Neural cell (in vitro differentiated cells): ENCODE data around the gene TMEM116. TPM values are rescaled to one million over a fixed set of nuclear protein-coding genes. Genes with fewer than 3 reads are reported as not detected.
"Not testable (repeated sequence)": the region's sequence is repeated elsewhere in the genome, so short reads cannot be mapped to it uniquely, and the experiment has no call there.

ENCODE experiments used
- H2AFZ ChIP-seq: fragments of 200-600, 300-800 bp; sonication (generic), shearing (Covaris generic); 2 replicates; pipeline ENCODE4 v1.6.0; 2014; ENCODE audit warnings: low read depth, mild to moderate bottlenecking, antibody characterized with exemption, low read length, moderate library complexity
- H3F3A ChIP-seq: fragments of 200-600 bp; shearing (Covaris generic); 2 replicates; pipeline ENCODE4 v1.6.1; 2016; ENCODE audit warnings: mild to moderate bottlenecking, moderate library complexity, mixed read lengths, antibody characterized with exemption, low read length; ENCODE audit not compliant: insufficient read depth, poor library complexity, severe bottlenecking
- H3K27ac ChIP-seq: fragments of 200-600, 300-800 bp; sonication (generic), shearing (Covaris generic); 2 replicates; pipeline ENCODE4 v1.5.1; 2014; ENCODE audit warnings: mild to moderate bottlenecking, low read length, moderate library complexity
- H3K27me3 ChIP-seq: fragments of 300-800, 200-600 bp; sonication (generic), shearing (Covaris generic); 2 replicates; pipeline ENCODE4 v1.6.0; 2014; ENCODE audit warnings: mild to moderate bottlenecking, low read depth, low read length, moderate library complexity; ENCODE audit not compliant: insufficient read depth
- H3K36me3 ChIP-seq: fragments of 300-800, 200-600 bp; sonication (generic), shearing (Covaris generic); 2 replicates; pipeline ENCODE4 v1.5.1; 2014; ENCODE audit warnings: mild to moderate bottlenecking, antibody characterized with exemption, low read length, moderate library complexity; ENCODE audit not compliant: insufficient read depth
- H3K4me2 ChIP-seq: fragments of 300-800, 200-600 bp; sonication (generic), shearing (Covaris generic); 2 replicates; pipeline ENCODE4 v1.6.0; 2014; ENCODE audit warnings: mild to moderate bottlenecking, low read length
- H3K4me3 ChIP-seq: fragments of 300-800, 200-600 bp; sonication (generic), shearing (Covaris generic); 2 replicates; pipeline ENCODE4 v1.5.1; 2014; ENCODE audit warnings: mild to moderate bottlenecking, low read length, moderate library complexity
- H3K79me2 ChIP-seq: fragments of 200-600 bp; shearing (Covaris generic); replicated peaks from 2 replicates; pipeline ENCODE4 v1.6.0; 2014; ENCODE audit warnings: mild to moderate bottlenecking, low read length, moderate library complexity; ENCODE audit not compliant: insufficient read depth
- H3K9ac ChIP-seq: fragments of 300-800, 200-600 bp; sonication (generic), shearing (Covaris generic); 2 replicates; pipeline ENCODE4 v1.6.1; 2016; ENCODE audit warnings: mild to moderate bottlenecking, low read length, mixed read lengths
- H3K9me2 ChIP-seq: fragments of 200-600 bp; shearing (Covaris generic); 2 replicates; pipeline ENCODE4 v1.6.1; 2016; ENCODE audit warnings: mild to moderate bottlenecking, low read length, mixed read lengths; ENCODE audit not compliant: insufficient read depth
- H3K9me3 ChIP-seq: fragments of 200-600, 300-800 bp; sonication (generic), shearing (Covaris generic); 2 replicates; pipeline ENCODE4 v1.6.1; 2016; ENCODE audit warnings: mild to moderate bottlenecking, mixed run types, low read length, moderate library complexity, mixed read lengths
- H4K20me1 ChIP-seq: fragments of 200-600 bp; shearing (Covaris generic); 2 replicates; pipeline ENCODE4 v1.6.1; 2016; ENCODE audit warnings: mild to moderate bottlenecking, mixed run types; ENCODE audit not compliant: insufficient read depth
- EP300 ChIP-seq: fragments of 450-650 bp; conservative IDR thresholded peaks from 2 replicates; pipeline ENCODE4 v1.6.1; 2014; ENCODE audit warnings: antibody characterized with exemption, mild to moderate bottlenecking, moderate library complexity; ENCODE audit not compliant: poor library complexity, severe bottlenecking
- EZH2 ChIP-seq: fragments of 200-600, 300-800 bp; shearing (Covaris generic), sonication (generic); IDR thresholded peaks from 2 replicates; pipeline ENCODE4 v1.6.1; 2014; ENCODE audit warnings: antibody characterized with exemption, low read length, borderline replicate concordance, mild to moderate bottlenecking; ENCODE audit not compliant: insufficient read depth, poor library complexity, severe bottlenecking
- MXI1 ChIP-seq: fragments of 450-650 bp; conservative IDR thresholded peaks from 2 replicates; pipeline ENCODE4 v1.6.1; 2014; ENCODE audit warnings: antibody characterized with exemption, mild to moderate bottlenecking; ENCODE audit not compliant: poor library complexity, severe bottlenecking
- POLR2AphosphoS5 ChIP-seq: IDR thresholded peaks from 2 replicates; pipeline ENCODE4 v1.6.1; 2012
- RAD21 ChIP-seq: fragments of 450-650 bp; conservative IDR thresholded peaks from 2 replicates; pipeline ENCODE4 v1.6.1; 2014; ENCODE audit warnings: antibody characterized with exemption, mild to moderate bottlenecking, moderate library complexity
- SMC3 ChIP-seq: fragments of 450-650 bp; conservative IDR thresholded peaks from 2 replicates; pipeline ENCODE4 v1.6.1; 2014; ENCODE audit warnings: antibody characterized with exemption, mild to moderate bottlenecking, moderate library complexity; ENCODE audit not compliant: poor library complexity
- TAF1 ChIP-seq: IDR thresholded peaks from 2 replicates; pipeline ENCODE4 v1.6.1; 2012; ENCODE audit warnings: low read depth
- polyA plus RNA-seq: library from polyadenylated mRNA; depleted of rRNA; stranded (reverse); fragments of >200 nt; gene quantifications from 2 replicates; pipeline ENCODE4 v1.2.3, GENCODE V29; 2014
- TF ChIP-seq, protein P1 (sequence below): fragments of 450-650 bp; IDR thresholded peaks from 2 replicates; pipeline ENCODE4 v1.5.1; 2014; ENCODE audit warnings: antibody characterized with exemption, mild to moderate bottlenecking, moderate library complexity; ENCODE audit not compliant: poor library complexity, severe bottlenecking
- TF ChIP-seq, protein P2 (sequence below): IDR thresholded peaks from 2 replicates; pipeline ENCODE4 v1.6.1; 2012; ENCODE audit warnings: borderline replicate concordance

The TMEM116 gene
- polyA plus RNA-seq, 1 donor from 2014 or later: 15.4 TPM

DNA sequence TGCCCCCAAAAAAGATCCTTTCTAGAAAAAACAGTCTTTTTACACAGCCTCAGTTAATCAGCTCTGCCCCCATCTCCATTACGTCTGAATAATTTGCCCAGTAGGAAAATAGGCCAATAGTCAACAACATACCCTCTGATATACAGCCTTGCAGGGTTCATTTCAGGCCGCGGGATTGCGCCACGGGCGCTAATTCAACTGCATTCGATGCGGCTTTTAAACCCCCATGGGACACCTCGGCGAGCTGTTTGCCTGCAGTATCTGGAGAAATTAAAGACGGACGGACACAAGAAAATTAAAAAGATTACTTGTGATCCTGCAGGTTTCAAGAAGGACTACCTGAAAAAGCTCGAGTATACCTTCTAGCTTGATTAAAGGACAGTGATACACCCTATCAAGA, 36.4 kb upstream of the TMEM116 start:
- Histone ChIP-seq H3K9ac (no peak overlapping the region), H3K4me2 (no peak overlapping the region), H3K79me2 (no peaks in the 10 kb centered on the region), H3K4me3 (no peak overlapping the region), H2AFZ (no peak overlapping the region), H3K27ac (no peak overlapping the region), H3K36me3 (no peaks in the 10 kb centered on the region), H3F3A (no peaks in the 10 kb centered on the region), H3K27me3 (no peaks in the 10 kb centered on the region), H4K20me1 (no peaks in the 10 kb centered on the region), H3K9me3 (no peaks in the 10 kb centered on the region), H3K9me2 (no peaks in the 10 kb centered on the region)
- TF ChIP-seq, protein P1, sequence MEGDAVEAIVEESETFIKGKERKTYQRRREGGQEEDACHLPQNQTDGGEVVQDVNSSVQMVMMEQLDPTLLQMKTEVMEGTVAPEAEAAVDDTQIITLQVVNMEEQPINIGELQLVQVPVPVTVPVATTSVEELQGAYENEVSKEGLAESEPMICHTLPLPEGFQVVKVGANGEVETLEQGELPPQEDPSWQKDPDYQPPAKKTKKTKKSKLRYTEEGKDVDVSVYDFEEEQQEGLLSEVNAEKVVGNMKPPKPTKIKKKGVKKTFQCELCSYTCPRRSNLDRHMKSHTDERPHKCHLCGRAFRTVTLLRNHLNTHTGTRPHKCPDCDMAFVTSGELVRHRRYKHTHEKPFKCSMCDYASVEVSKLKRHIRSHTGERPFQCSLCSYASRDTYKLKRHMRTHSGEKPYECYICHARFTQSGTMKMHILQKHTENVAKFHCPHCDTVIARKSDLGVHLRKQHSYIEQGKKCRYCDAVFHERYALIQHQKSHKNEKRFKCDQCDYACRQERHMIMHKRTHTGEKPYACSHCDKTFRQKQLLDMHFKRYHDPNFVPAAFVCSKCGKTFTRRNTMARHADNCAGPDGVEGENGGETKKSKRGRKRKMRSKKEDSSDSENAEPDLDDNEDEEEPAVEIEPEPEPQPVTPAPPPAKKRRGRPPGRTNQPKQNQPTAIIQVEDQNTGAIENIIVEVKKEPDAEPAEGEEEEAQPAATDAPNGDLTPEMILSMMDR: no peak
- TF ChIP-seq, protein P2, sequence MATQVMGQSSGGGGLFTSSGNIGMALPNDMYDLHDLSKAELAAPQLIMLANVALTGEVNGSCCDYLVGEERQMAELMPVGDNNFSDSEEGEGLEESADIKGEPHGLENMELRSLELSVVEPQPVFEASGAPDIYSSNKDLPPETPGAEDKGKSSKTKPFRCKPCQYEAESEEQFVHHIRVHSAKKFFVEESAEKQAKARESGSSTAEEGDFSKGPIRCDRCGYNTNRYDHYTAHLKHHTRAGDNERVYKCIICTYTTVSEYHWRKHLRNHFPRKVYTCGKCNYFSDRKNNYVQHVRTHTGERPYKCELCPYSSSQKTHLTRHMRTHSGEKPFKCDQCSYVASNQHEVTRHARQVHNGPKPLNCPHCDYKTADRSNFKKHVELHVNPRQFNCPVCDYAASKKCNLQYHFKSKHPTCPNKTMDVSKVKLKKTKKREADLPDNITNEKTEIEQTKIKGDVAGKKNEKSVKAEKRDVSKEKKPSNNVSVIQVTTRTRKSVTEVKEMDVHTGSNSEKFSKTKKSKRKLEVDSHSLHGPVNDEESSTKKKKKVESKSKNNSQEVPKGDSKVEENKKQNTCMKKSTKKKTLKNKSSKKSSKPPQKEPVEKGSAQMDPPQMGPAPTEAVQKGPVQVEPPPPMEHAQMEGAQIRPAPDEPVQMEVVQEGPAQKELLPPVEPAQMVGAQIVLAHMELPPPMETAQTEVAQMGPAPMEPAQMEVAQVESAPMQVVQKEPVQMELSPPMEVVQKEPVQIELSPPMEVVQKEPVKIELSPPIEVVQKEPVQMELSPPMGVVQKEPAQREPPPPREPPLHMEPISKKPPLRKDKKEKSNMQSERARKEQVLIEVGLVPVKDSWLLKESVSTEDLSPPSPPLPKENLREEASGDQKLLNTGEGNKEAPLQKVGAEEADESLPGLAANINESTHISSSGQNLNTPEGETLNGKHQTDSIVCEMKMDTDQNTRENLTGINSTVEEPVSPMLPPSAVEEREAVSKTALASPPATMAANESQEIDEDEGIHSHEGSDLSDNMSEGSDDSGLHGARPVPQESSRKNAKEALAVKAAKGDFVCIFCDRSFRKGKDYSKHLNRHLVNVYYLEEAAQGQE: no peak
- TF ChIP-seq EP300 (no peak), EZH2 (no peak), RAD21 (no peak), SMC3 (no peak), TAF1 (no peak), MXI1 (no peak), POLR2AphosphoS5 (no peak)

DNA sequence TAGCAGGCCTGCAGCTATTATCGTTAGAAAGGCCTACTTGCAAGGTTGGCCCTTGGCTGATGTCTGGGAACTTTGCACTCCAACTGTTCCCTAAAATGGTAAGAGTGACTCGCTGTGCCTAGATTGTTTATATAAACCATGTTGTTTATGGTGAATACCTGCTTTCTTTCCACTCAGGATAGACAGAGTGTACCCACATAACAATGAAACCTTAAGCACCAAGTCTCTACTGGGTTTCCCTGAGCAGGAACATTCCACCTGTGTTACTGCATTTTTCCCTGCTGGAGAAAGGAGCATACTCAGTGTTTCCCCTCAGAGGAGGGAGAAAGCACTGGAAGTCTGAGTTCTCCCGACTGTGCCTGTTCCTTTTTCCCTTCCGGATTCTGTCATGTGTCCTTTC, 33.0 kb upstream of the TMEM116 start:
- H3K9me3 ChIP-seq: no peaks in the 10 kb centered on the region
- H3K79me2 ChIP-seq: no peaks in the 10 kb centered on the region
- TF ChIP-seq POLR2AphosphoS5: no peak
- no peak for TF ChIP-seq SMC3
- no peak for TF ChIP-seq TAF1
- TF ChIP-seq EZH2: no peak
- TF ChIP-seq EP300: no peak
- no peak for TF ChIP-seq MXI1
- TF ChIP-seq, protein P2: no peak
- no peak for TF ChIP-seq RAD21
- TF ChIP-seq, protein P1: no peak
- no peaks in the 10 kb centered on the region for H3F3A ChIP-seq
- H3K36me3 ChIP-seq: peaks cover 3% of the 10 kb centered on the region
- no peak overlapping the region for H3K4me3 ChIP-seq
- no peak overlapping the region for H3K9ac ChIP-seq
- H2AFZ ChIP-seq: no peak overlapping the region
- H3K27ac ChIP-seq: no peak overlapping the region
- no peaks in the 10 kb centered on the region for H3K9me2 ChIP-seq
- H3K4me2 ChIP-seq: no peak overlapping the region
- H4K20me1 ChIP-seq: no peaks in the 10 kb centered on the region
- H3K27me3 ChIP-seq: no peaks in the 10 kb centered on the region

DNA sequence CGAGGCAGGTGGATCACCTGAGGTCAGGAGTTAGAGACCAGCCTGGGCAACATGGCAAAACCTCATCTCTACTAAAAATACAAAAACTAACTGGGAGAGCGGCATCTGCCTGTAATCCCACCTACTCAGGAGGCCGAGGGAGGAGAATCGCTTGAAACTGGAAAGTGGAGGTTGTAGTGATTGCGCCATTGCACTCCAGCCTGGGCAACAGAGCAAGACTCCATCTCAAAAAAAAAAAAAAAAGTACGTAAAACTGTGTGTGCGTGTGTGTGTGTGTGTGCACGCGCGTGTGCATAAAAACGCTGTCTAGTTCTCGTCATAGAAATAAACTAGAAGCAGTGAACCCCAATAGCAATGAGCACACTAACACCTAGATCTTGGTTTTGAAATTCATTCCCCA, 23.6 kb upstream of the TMEM116 start:
- not testable (repeated sequence) for H3K27me3 ChIP-seq, H3K9me3 ChIP-seq, H3K9ac ChIP-seq, H3K4me2 ChIP-seq, H3K4me3 ChIP-seq, H3K27ac ChIP-seq, H3F3A ChIP-seq, H4K20me1 ChIP-seq, H3K9me2 ChIP-seq, H3K36me3 ChIP-seq, H3K79me2 ChIP-seq, H2AFZ ChIP-seq
